HepG2 (cell line): Measurements from ENCODE around the gene SOBP. TPM values are rescaled to one million over a fixed set of nuclear protein-coding genes. Genes with fewer than 3 reads are reported as not detected.

ENCODE experiments used
- CREB3 ChIP-seq: sonication (generic); formaldehyde crosslinking; IDR thresholded peaks from 2 replicates; pipeline ENCODE4 v1.5.0; 2020; ENCODE audit warnings: missing genetic modification reagents
- DMTF1 ChIP-seq: sonication (generic); formaldehyde crosslinking; IDR thresholded peaks from 2 replicates; pipeline ENCODE4 v1.4.0; 2020; ENCODE audit warnings: mild to moderate bottlenecking, missing genetic modification reagents
- ELK4 ChIP-seq: sonication (generic); formaldehyde crosslinking; IDR thresholded peaks from 2 replicates; pipeline ENCODE4 v1.9.0; 2021; ENCODE audit warnings: missing genetic modification reagents, borderline replicate concordance
- GFI1 ChIP-seq: sonication (generic); formaldehyde crosslinking; IDR thresholded peaks from 2 replicates; pipeline ENCODE4 v1.5.0; 2020; ENCODE audit warnings: missing genetic modification reagents, mild to moderate bottlenecking, borderline replicate concordance
- JARID2 ChIP-seq: sonication (generic); formaldehyde crosslinking; IDR thresholded peaks from 2 replicates; pipeline ENCODE4 v1.8.1; 2023; ENCODE audit warnings: missing genetic modification reagents, inconsistent platforms; ENCODE audit not compliant: insufficient replicate concordance
- NRL ChIP-seq: sonication (generic); formaldehyde crosslinking; IDR thresholded peaks from 2 replicates; pipeline ENCODE4 v1.5.0; 2020; ENCODE audit warnings: missing genetic modification reagents, mild to moderate bottlenecking, moderate library complexity, borderline replicate concordance
- PTBP1 ChIP-seq: fragments of 200-400 bp; formaldehyde crosslinking; IDR thresholded peaks from 2 replicates; pipeline ENCODE4 v1.6.1; 2018; ENCODE audit warnings: low read length, low read depth; ENCODE audit not compliant: poor library complexity, severe bottlenecking
- RERE ChIP-seq: IDR thresholded peaks from 2 replicates; pipeline ENCODE4 v1.6.1; 2016; ENCODE audit warnings: low read depth, missing genetic modification reagents, missing compliant biosample characterization
- RXRA ChIP-seq: sonication (generic); formaldehyde crosslinking; IDR thresholded peaks from 2 replicates; pipeline ENCODE4 v1.5.1; 2020; ENCODE audit warnings: missing genetic modification reagents
- ZMAT5 ChIP-seq: sonication (generic); formaldehyde crosslinking; IDR thresholded peaks from 2 replicates; pipeline ENCODE4 v1.5.0; 2020; ENCODE audit warnings: mild to moderate bottlenecking, low read depth, missing genetic modification reagents, borderline replicate concordance
- ZNF224 ChIP-seq: sonication (generic); formaldehyde crosslinking; IDR thresholded peaks from 2 replicates; pipeline ENCODE4 v1.5.0; 2020; ENCODE audit warnings: mild to moderate bottlenecking, missing genetic modification reagents
- ZNF280D ChIP-seq: sonication (generic); formaldehyde crosslinking; IDR thresholded peaks from 2 replicates; pipeline ENCODE4 v1.5.1; 2020; ENCODE audit warnings: mild to moderate bottlenecking, missing genetic modification reagents
- ZSCAN21 ChIP-seq: sonication (generic); formaldehyde crosslinking; IDR thresholded peaks from 2 replicates; pipeline ENCODE4 v1.8.0; 2022; ENCODE audit warnings: mild to moderate bottlenecking, missing genetic modification reagents, moderate library complexity, borderline replicate concordance
- ZSCAN29 ChIP-seq: sonication (generic); formaldehyde crosslinking; conservative IDR thresholded peaks from 2 replicates; pipeline ENCODE4 v1.4.0; 2020; ENCODE audit warnings: mild to moderate bottlenecking, missing genetic modification reagents
- polyA plus RNA-seq, 8 experiments: library from polyadenylated mRNA; depleted of rRNA in 3 of 8; stranded (reverse) in 7 of 8; unstranded in 1 of 8; fragments of >200 nt; fragmentation: Illumina TruSeq in 4 of 8; extraction: Trizol in 4 of 8; gene quantifications; 2 replicates each; pipeline versions ENCODE4 v1.2.1 to v1.2.3, GENCODE V29; 2011 to 2016; ENCODE audit warnings: low read depth in 4 of 8, missing spikeins in 1 of 8, mixed read lengths in 1 of 8; ENCODE audit not compliant: insufficient read depth in 1 of 8
- total RNA-seq, 5 experiments: library from RNA; depleted of rRNA; stranded (reverse); fragments of >200 nt; fragmentation: Illumina TruSeq; extraction: Trizol; gene quantifications; 2 replicates each; pipeline ENCODE4 v1.2.3, GENCODE V29; 2016; ENCODE audit warnings: low read depth in 1 of 5

The SOBP gene
- total and polyA plus RNA-seq, 2 of the 13 experiments (the other 11 are each of a cell fraction or from before 2014, with no cell fraction given), result 1.5 to 6.9 TPM

- TF ChIP-seq NRL (CRISPR knock-in tag), result 0 out of 2 replicates have a peak, but pooled peaks have one; percentile 28
- TF ChIP-seq ZNF224 (CRISPR knock-in tag), result no peak
- no peak for TF ChIP-seq CREB3 (CRISPR knock-in tag)
- no peak for TF ChIP-seq ZSCAN29 (CRISPR knock-in tag)
- no peak for TF ChIP-seq DMTF1 (CRISPR knock-in tag)
- TF ChIP-seq GFI1 (CRISPR knock-in tag), result 0 out of 2 replicates have a peak, but pooled peaks have one; percentile 16
- no peak for TF ChIP-seq RERE (CRISPR knock-in tag)
- no peak for TF ChIP-seq ZNF280D
- TF ChIP-seq ZSCAN21 (CRISPR knock-in tag), result 0 out of 2 replicates have a peak, but pooled peaks have one; percentile 19
- no peak for TF ChIP-seq ZMAT5 (CRISPR knock-in tag)
- TF ChIP-seq RXRA, result no peak
- TF ChIP-seq JARID2, result no peak
- TF ChIP-seq ELK4 (CRISPR knock-in tag), result no peak
- TF ChIP-seq PTBP1, result no peak
These were observed 31.1 kb upstream of the SOBP start (continued) for GRCh38 chr6:107458672-107459282.
